OCI-LY7 (cell line): Measurements from ENCODE around the gene MYZAP. TPM values are rescaled to one million over a fixed set of nuclear protein-coding genes. Genes with fewer than 3 reads are reported as not detected.

Experiments used
- BruUV-seq: library from RNA; stranded (reverse); fragments of 400-500 nt; replicated peaks from 2 replicates; lab custom pipeline; 2021; lab: Mats Ljungman, UMichigan
- CTCF ChIA-PET: fragments of 300-600 bp; sonication (Branson Sonifier 250); formaldehyde crosslinking; loops from one replicate; lab custom pipeline; 2022; ENCODE audit warnings: antibody characterized with exemption; ENCODE audit not compliant: unreplicated experiment; lab: Charles Lee
- POLR2A ChIA-PET: fragments of 300-600 bp; sonication (Branson Sonifier 250); formaldehyde crosslinking; loops from one replicate; lab custom pipeline; 2022; ENCODE audit warnings: antibody characterized with exemption; lab: Charles Lee
- DNase-seq: peaks from one replicate; pipeline ENCODE4 v3.0.0-alpha.2; 2015; ENCODE audit warnings: low spot score
- H2AFZ ChIP-seq: fragments of 200-600 bp; sonication (generic), shearing (Covaris generic); 2 replicates; pipeline ENCODE4 v1.6.1; 2014; ENCODE audit warnings: mild to moderate bottlenecking, antibody characterized with exemption, low read length, moderate library complexity
- H3K27ac ChIP-seq: fragments of 200-600 bp; sonication (generic); 2 replicates; pipeline ENCODE4 v1.5.1; 2014; ENCODE audit warnings: mixed run types, low read depth, mild to moderate bottlenecking, moderate library complexity, low read length, inconsistent platforms; ENCODE audit not compliant: poor library complexity, severe bottlenecking
- H3K36me3 ChIP-seq: fragments of 200-600 bp; sonication (generic); 2 replicates; pipeline ENCODE4 v1.6.1; 2014; ENCODE audit warnings: mild to moderate bottlenecking, antibody characterized with exemption, low read length, moderate library complexity, mixed read lengths; ENCODE audit not compliant: insufficient read depth
- H3K4me1 ChIP-seq: fragments of 200-600 bp; sonication (generic); 2 replicates; pipeline ENCODE4 v1.5.1; 2014; ENCODE audit warnings: mild to moderate bottlenecking, low read length; ENCODE audit not compliant: insufficient read depth, poor library complexity, severe bottlenecking
- H3K4me2 ChIP-seq: fragments of 200-600 bp; sonication (generic); 2 replicates; pipeline ENCODE4 v1.6.1; 2014; ENCODE audit warnings: mild to moderate bottlenecking, low read length
- H3K4me3 ChIP-seq: fragments of 200-600 bp; sonication (generic); 2 replicates; pipeline ENCODE4 v1.5.1; 2014; ENCODE audit warnings: mild to moderate bottlenecking, low read depth, low read length; ENCODE audit not compliant: poor library complexity, severe bottlenecking
- H3K79me2 ChIP-seq: fragments of 200-600 bp; sonication (generic); 2 replicates; pipeline ENCODE4 v1.6.1; 2016; ENCODE audit warnings: low read depth, mild to moderate bottlenecking, low read length, moderate library complexity, mixed read lengths; ENCODE audit not compliant: insufficient read depth
- H3K9me2 ChIP-seq: fragments of 200-600 bp; sonication (generic); 2 replicates; pipeline ENCODE4 v1.6.1; 2016; ENCODE audit warnings: mild to moderate bottlenecking, low read length, mixed read lengths; ENCODE audit not compliant: insufficient read depth
- H3K9me3 ChIP-seq: fragments of 200-600 bp; sonication (generic); 2 replicates; pipeline ENCODE4 v1.6.1; 2014; ENCODE audit warnings: mild to moderate bottlenecking, mixed run types, low read length, mixed read lengths
- H4K20me1 ChIP-seq: fragments of 200-600 bp; sonication (generic); 2 replicates; pipeline ENCODE4 v1.6.1; 2014; ENCODE audit warnings: mild to moderate bottlenecking, antibody characterized with exemption, low read length, moderate library complexity, mixed read lengths; ENCODE audit not compliant: insufficient read depth
- EZH2phosphoT487 ChIP-seq: fragments of 200-600 bp; sonication (generic); IDR thresholded peaks from 2 replicates; pipeline ENCODE4 v1.6.1; 2018; ENCODE audit warnings: low read depth, borderline replicate concordance, mild to moderate bottlenecking, mixed run types, antibody characterized with exemption, low read length, moderate library complexity, mixed read lengths
- intact Hi-C: fragments of 100-400 bp; cut with micrococcal nuclease; formaldehyde crosslinking; loops from one replicate; pipeline ENCODE4 v1.10.0; 2022; ENCODE audit not compliant: unreplicated experiment
- total RNA-seq, 2 experiments: library from RNA; depleted of rRNA in 1 of 2; stranded (reverse); fragments of >200 nt in 1 of 2; shearing (Covaris generic) in 1 of 2; gene quantifications; 2 replicates each; pipeline ENCODE4 v1.2.3, GENCODE V29; 2014 to 2022
- TF ChIP-seq, protein P1 (sequence below): fragments of 200-600 bp; sonication (generic); conservative IDR thresholded peaks from 2 replicates; pipeline ENCODE4 v1.5.1; 2014; ENCODE audit warnings: mild to moderate bottlenecking, antibody characterized with exemption, low read length, moderate library complexity, mixed read lengths

The MYZAP gene
- total RNA-seq, 2 experiments from 2014 or later = not detected

DNA sequence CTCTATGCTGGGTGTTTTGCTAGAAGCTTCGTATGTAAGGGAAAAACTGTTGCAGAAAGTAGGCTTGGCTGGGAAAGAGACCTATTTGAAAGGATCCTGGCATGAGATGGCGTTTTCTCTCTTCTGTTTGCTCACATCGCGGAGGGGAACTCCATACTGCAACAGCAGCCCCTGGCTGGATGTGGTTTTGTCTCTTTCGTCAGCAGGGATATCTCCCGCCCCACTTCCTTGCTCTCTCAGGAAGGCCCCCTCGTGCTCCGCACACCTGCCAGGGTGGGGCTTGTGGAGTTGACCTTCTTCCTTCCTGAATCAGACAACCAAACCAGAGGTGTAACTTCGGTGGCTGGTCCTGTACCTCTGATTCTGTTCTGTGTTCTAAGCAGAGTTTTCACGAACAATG lies 26.4 kb upstream of the MYZAP start:
- Histone ChIP-seq H3K9me3 (no peaks in the 10 kb centered on the region), H4K20me1 (no peaks in the 10 kb centered on the region), H2AFZ (no peak overlapping the region), H3K79me2 (no peaks in the 10 kb centered on the region), H3K27ac (no peak overlapping the region), H3K4me1 (peaks cover 11% of the 10 kb centered on the region), H3K36me3 (no peaks in the 10 kb centered on the region), H3K4me3 (no peak overlapping the region), H3K9me2 (no peaks in the 10 kb centered on the region), H3K4me2 (peak overlapping the region; percentile 17; the same call in 1 of the 2 replicates)
- TF ChIP-seq, protein P1, sequence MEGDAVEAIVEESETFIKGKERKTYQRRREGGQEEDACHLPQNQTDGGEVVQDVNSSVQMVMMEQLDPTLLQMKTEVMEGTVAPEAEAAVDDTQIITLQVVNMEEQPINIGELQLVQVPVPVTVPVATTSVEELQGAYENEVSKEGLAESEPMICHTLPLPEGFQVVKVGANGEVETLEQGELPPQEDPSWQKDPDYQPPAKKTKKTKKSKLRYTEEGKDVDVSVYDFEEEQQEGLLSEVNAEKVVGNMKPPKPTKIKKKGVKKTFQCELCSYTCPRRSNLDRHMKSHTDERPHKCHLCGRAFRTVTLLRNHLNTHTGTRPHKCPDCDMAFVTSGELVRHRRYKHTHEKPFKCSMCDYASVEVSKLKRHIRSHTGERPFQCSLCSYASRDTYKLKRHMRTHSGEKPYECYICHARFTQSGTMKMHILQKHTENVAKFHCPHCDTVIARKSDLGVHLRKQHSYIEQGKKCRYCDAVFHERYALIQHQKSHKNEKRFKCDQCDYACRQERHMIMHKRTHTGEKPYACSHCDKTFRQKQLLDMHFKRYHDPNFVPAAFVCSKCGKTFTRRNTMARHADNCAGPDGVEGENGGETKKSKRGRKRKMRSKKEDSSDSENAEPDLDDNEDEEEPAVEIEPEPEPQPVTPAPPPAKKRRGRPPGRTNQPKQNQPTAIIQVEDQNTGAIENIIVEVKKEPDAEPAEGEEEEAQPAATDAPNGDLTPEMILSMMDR = no peak
- TF ChIP-seq EZH2phosphoT487 = no peak
- peak; percentile 2 for DNase-seq
- POLR2A ChIA-PET = interaction anchor here (0.5 to 0.9 kb wide), 2 partner anchors 140 to 972 kb away, joined by 3 to 5 read pairs; no protein-coding TSS in a partner anchor
- intact Hi-C loops = no loop called here
- CTCF ChIA-PET = no interaction called here
- no TSS peak for BruUV-seq

DNA sequence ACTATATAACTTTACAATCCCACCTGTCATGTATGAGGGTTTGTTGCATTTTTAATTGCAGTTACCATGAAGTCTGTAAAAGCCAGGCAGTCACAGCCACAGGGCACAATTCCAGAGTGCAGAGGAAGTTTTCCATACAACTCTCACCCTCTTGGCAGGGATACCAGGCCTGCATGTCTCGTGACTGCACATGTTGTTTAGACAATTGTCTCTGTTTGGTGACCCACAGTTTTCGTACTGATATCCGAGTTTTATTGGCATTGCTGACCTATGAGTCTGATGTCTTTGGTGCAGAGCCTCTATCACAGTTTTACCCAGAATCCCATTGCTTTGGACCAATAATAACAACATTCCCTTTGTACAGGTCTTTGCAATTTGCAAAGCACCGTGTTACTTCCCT lies 24.9 kb upstream of the MYZAP start:
- intact Hi-C loops = no loop called here
- Histone ChIP-seq H4K20me1 (no peaks in the 10 kb centered on the region), H3K9me3 (no peaks in the 10 kb centered on the region), H3K79me2 (no peaks in the 10 kb centered on the region), H3K4me3 (no peak overlapping the region), H3K4me2 (no peak overlapping the region), H3K9me2 (no peaks in the 10 kb centered on the region), H3K4me1 (peaks cover 5% of the 10 kb centered on the region), H3K36me3 (no peaks in the 10 kb centered on the region), H3K27ac (no peak overlapping the region), H2AFZ (no peak overlapping the region)
- CTCF ChIA-PET = no interaction called here
- TF ChIP-seq, protein P1 = no peak
- TF ChIP-seq EZH2phosphoT487 = no peak
- POLR2A ChIA-PET = no interaction called here
- DNase-seq = no peak
- BruUV-seq = no TSS peak

DNA sequence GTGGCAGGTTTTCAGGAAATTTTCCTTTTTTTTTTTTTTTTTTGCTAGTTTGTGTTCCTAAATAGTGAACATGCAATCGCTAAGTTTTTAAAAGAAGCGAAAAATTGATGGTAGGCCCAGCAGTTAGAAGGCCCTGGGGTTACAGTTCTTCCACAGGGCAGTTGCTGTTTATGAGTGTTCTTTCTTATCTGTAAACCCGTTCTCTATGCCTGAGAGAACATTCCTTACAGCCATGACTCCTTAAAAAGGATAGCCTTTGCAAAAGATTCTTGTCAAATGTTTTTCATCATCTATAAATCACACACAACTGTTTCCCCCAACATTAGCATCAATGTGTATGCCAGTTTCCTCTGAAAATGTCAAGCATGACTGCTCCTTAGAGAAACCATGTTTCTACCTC lies 23.8 kb upstream of the MYZAP start:
- DNase-seq = no peak
- H4K20me1 ChIP-seq = no peaks in the 10 kb centered on the region
- no peak overlapping the region for H3K4me3 ChIP-seq
- no peaks in the 10 kb centered on the region for H3K36me3 ChIP-seq
- BruUV-seq = no TSS peak
- H3K4me1 ChIP-seq = peaks cover 5% of the 10 kb centered on the region
- ChIA-PET POLR2A (interaction anchor here (0.6 kb wide), 1 partner anchor 110 kb away, joined by 4 read pairs; no protein-coding TSS in a partner anchor), CTCF (no interaction called here)
- H3K4me2 ChIP-seq = no peak overlapping the region
- no peaks in the 10 kb centered on the region for H3K9me2 ChIP-seq
- no peak overlapping the region for H2AFZ ChIP-seq
- no peaks in the 10 kb centered on the region for H3K9me3 ChIP-seq
- intact Hi-C loops = no loop called here
- no peak overlapping the region for H3K27ac ChIP-seq
- TF ChIP-seq, protein P1 = no peak
- no peak for TF ChIP-seq EZH2phosphoT487
- no peaks in the 10 kb centered on the region for H3K79me2 ChIP-seq
